ENCODE measurements around the gene RNF181.

RNF181 gene

DNA sequence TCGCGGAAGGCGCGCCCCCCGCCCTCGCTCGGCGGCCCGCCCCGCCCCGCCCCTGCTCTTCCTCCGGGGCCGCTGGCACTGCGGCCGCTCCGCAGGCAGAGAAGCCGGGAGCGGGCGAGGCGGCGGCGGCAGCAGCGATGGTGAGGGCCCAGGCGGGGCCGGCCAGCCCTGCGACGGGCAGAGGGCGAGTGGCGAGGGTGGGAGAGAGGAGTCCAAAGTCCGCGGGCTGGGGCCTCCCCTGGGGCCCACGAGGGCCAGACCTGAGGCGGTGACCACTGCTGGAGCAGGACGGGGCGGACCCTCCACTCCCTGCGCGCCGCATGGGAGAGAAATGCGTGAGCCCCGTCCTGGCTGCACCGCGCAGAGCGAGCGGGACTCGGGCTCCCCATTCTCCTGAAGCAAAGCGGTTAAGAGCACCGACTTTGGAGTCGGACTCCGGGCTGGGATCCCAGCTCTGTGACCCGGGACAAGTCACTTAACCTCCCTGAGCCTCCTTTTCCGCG lies 11.1 kb upstream of the RNF181 start, which contains the start of gene VAMP5:
Gene VAMP5, plus strand, starts transcription at position 78 of the 503 bp plus-strand sequence. Its CDS starts 60 bp downstream, at position 138.
- TF ChIP-seq BACH2 (CRISPR knock-in tag; IDR thresholded peaks at IDR 0.05; ENCODE audit: borderline replicate concordance) (no peak), ZNF70 (CRISPR knock-in tag; IDR thresholded peaks at IDR 0.05) (no peak), GLIS3 (CRISPR knock-in tag; IDR thresholded peaks at IDR 0.05) (no peak), ZFP30 (CRISPR knock-in tag; IDR thresholded peaks at IDR 0.05) (no peak), CSDC2 (CRISPR knock-in tag; IDR thresholded peaks at IDR 0.05) (no peak), TOX (CRISPR knock-in tag; IDR thresholded peaks at IDR 0.05; ENCODE audit: borderline replicate concordance) (no peak), ISL1 (CRISPR knock-in tag; IDR thresholded peaks at IDR 0.05) (no peak), SNAI2 (CRISPR knock-in tag; IDR thresholded peaks at IDR 0.05) (no peak), ARNTL (CRISPR knock-in tag; IDR thresholded peaks at IDR 0.05; ENCODE audit: borderline replicate concordance, low read depth) (no peak), RARB (CRISPR knock-in tag; IDR thresholded peaks at IDR 0.05) (no peak), ZNF8 (CRISPR knock-in tag; IDR thresholded peaks at IDR 0.05) (no peak), PPARA (CRISPR knock-in tag; IDR thresholded peaks at IDR 0.05; ENCODE audit: borderline replicate concordance) (no peak), ZFP3 (CRISPR knock-in tag; IDR thresholded peaks at IDR 0.05) (no peak), ZC3H10 (CRISPR knock-in tag; IDR thresholded peaks at IDR 0.05) (no peak), OSR1 (CRISPR knock-in tag; IDR thresholded peaks at IDR 0.05) (no peak)
- TF ChIP-seq, protein P1, sequence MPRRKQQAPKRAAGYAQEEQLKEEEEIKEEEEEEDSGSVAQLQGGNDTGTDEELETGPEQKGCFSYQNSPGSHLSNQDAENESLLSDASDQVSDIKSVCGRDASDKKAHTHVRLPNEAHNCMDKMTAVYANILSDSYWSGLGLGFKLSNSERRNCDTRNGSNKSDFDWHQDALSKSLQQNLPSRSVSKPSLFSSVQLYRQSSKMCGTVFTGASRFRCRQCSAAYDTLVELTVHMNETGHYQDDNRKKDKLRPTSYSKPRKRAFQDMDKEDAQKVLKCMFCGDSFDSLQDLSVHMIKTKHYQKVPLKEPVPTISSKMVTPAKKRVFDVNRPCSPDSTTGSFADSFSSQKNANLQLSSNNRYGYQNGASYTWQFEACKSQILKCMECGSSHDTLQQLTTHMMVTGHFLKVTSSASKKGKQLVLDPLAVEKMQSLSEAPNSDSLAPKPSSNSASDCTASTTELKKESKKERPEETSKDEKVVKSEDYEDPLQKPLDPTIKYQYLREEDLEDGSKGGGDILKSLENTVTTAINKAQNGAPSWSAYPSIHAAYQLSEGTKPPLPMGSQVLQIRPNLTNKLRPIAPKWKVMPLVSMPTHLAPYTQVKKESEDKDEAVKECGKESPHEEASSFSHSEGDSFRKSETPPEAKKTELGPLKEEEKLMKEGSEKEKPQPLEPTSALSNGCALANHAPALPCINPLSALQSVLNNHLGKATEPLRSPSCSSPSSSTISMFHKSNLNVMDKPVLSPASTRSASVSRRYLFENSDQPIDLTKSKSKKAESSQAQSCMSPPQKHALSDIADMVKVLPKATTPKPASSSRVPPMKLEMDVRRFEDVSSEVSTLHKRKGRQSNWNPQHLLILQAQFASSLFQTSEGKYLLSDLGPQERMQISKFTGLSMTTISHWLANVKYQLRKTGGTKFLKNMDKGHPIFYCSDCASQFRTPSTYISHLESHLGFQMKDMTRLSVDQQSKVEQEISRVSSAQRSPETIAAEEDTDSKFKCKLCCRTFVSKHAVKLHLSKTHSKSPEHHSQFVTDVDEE (CRISPR knock-in tag; IDR thresholded peaks at IDR 0.05), result no peak
- TF ChIP-seq, protein P2, sequence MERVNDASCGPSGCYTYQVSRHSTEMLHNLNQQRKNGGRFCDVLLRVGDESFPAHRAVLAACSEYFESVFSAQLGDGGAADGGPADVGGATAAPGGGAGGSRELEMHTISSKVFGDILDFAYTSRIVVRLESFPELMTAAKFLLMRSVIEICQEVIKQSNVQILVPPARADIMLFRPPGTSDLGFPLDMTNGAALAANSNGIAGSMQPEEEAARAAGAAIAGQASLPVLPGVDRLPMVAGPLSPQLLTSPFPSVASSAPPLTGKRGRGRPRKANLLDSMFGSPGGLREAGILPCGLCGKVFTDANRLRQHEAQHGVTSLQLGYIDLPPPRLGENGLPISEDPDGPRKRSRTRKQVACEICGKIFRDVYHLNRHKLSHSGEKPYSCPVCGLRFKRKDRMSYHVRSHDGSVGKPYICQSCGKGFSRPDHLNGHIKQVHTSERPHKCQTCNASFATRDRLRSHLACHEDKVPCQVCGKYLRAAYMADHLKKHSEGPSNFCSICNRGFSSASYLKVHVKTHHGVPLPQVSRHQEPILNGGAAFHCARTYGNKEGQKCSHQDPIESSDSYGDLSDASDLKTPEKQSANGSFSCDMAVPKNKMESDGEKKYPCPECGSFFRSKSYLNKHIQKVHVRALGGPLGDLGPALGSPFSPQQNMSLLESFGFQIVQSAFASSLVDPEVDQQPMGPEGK (CRISPR knock-in tag; IDR thresholded peaks at IDR 0.05; ENCODE audit: borderline replicate concordance), result no peak
- TF ChIP-seq, protein P3, sequence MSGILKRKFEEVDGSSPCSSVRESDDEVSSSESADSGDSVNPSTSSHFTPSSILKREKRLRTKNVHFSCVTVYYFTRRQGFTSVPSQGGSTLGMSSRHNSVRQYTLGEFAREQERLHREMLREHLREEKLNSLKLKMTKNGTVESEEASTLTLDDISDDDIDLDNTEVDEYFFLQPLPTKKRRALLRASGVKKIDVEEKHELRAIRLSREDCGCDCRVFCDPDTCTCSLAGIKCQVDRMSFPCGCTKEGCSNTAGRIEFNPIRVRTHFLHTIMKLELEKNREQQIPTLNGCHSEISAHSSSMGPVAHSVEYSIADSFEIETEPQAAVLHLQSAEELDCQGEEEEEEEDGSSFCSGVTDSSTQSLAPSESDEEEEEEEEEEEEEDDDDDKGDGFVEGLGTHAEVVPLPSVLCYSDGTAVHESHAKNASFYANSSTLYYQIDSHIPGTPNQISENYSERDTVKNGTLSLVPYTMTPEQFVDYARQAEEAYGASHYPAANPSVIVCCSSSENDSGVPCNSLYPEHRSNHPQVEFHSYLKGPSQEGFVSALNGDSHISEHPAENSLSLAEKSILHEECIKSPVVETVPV (CRISPR knock-in tag; IDR thresholded peaks at IDR 0.05), result no peak
- TF ChIP-seq, protein P4, sequence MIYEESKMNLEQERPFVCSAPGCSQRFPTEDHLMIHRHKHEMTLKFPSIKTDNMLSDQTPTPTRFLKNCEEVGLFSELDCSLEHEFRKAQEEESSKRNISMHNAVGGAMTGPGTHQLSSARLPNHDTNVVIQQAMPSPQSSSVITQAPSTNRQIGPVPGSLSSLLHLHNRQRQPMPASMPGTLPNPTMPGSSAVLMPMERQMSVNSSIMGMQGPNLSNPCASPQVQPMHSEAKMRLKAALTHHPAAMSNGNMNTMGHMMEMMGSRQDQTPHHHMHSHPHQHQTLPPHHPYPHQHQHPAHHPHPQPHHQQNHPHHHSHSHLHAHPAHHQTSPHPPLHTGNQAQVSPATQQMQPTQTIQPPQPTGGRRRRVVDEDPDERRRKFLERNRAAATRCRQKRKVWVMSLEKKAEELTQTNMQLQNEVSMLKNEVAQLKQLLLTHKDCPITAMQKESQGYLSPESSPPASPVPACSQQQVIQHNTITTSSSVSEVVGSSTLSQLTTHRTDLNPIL (CRISPR knock-in tag; IDR thresholded peaks at IDR 0.05; ENCODE audit: low read depth), result no peak
- peak; percentile 12; the same call in 1 of the 3 replicates for ATAC-seq

- peak; percentile 68 for ATAC-seq
- no peak for TF ChIP-seq TCF4 (CRISPR knock-in tag; IDR thresholded peaks at IDR 0.05; ENCODE audit: borderline replicate concordance)
- TF ChIP-seq ZFP3 (CRISPR knock-in tag; IDR thresholded peaks at IDR 0.05), result no peak
- TF ChIP-seq RARB (CRISPR knock-in tag; IDR thresholded peaks at IDR 0.05), result no peak
- TF ChIP-seq ESRRG (CRISPR knock-in tag; IDR thresholded peaks at IDR 0.05), result no peak
- no peak for TF ChIP-seq PPARA (CRISPR knock-in tag; IDR thresholded peaks at IDR 0.05; ENCODE audit: borderline replicate concordance)
- TF ChIP-seq, protein P2 (CRISPR knock-in tag; IDR thresholded peaks at IDR 0.05; ENCODE audit: borderline replicate concordance), result no peak
- TF ChIP-seq ISL1 (CRISPR knock-in tag; IDR thresholded peaks at IDR 0.05), result no peak
- TF ChIP-seq POU6F1 (CRISPR knock-in tag; IDR thresholded peaks at IDR 0.05; ENCODE audit: borderline replicate concordance, low read depth), result no peak
- no peak for TF ChIP-seq TOX (CRISPR knock-in tag; IDR thresholded peaks at IDR 0.05; ENCODE audit: borderline replicate concordance)
- TF ChIP-seq SNAI2 (CRISPR knock-in tag; IDR thresholded peaks at IDR 0.05), result no peak
- no peak for TF ChIP-seq OSR1 (CRISPR knock-in tag; IDR thresholded peaks at IDR 0.05)
- no peak for TF ChIP-seq ARNTL (CRISPR knock-in tag; IDR thresholded peaks at IDR 0.05; ENCODE audit: borderline replicate concordance, low read depth)
- no peak for TF ChIP-seq GLIS3 (CRISPR knock-in tag; IDR thresholded peaks at IDR 0.05)
- TF ChIP-seq, protein P1 (CRISPR knock-in tag; IDR thresholded peaks at IDR 0.05), result no peak
Observed at GRCh38 chr2:85584857-85585780, 10.4 kb upstream of the RNF181 start.

All from SK-N-SH treated with all-trans-retinoic acid at 6 μM for 48 hours (cell line).